Measurements from ENCODE around the gene SMCR8.
"Not testable (repeated sequence)": the region's sequence is repeated elsewhere in the genome, so short reads cannot be mapped to it uniquely, and the experiment has no call there.

The SMCR8 gene

DNA sequence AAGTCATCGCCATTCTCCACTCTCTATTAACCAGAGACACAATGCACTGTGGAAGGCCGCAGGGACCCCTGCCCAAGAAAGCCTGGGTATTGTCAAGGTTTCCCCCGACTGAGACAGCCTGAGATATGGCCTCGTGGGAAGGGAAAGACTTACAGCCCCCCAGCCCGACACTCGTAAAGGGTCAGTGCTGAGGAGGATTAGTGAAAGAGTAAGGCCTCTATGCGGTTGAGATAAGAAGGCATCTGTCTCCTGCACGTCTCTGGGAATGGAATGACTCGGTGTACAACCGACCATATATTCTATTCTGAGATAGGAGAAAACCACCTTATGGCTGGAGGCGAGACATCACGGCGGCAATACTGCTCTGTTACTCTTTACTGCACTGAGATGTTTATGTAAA is 11.9 kb upstream of the SMCR8 start:
- peaks cover 85% of the 10 kb centered on the region for H3K36me3 Mint-ChIP-seq (ENCODE audit: low read depth)
- H3K27me3 Mint-ChIP-seq; H3K27ac Mint-ChIP-seq; H3K9me3 Mint-ChIP-seq; DNase-seq; H3K4me1 Mint-ChIP-seq (ENCODE audit: low read depth); H3K4me3 Mint-ChIP-seq: not testable (repeated sequence)

DNA sequence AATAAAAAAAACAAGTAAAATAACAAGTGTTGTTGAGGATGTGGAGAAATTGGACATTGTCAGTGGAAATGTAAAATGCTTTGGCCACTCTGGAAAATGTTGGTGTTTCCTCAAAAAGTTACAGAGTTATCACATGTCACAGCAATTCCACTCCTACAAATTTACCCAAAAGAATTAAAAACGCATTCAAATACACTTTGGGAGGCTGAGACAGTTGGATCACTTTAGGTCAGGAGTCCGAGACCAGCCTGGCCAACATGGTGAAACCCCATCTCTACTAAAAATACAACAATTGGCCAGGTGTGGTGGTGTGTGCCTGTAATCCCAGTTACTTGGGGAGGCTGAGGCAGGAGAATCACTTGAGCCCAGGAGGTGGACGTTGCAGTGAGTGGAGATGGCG is 5.9 kb upstream of the SMCR8 start:
- Mint-ChIP-seq H3K9me3 (no peaks in the 10 kb centered on the region), H3K4me1 (ENCODE audit: low read depth) (peaks cover 33% of the 10 kb centered on the region), H3K27me3 (no peaks in the 10 kb centered on the region), H3K36me3 (ENCODE audit: low read depth) (peaks cover 87% of the 10 kb centered on the region), H3K4me3 (no peak overlapping the region), H3K27ac (no peak overlapping the region)
- DNase-seq: no peak

DNA sequence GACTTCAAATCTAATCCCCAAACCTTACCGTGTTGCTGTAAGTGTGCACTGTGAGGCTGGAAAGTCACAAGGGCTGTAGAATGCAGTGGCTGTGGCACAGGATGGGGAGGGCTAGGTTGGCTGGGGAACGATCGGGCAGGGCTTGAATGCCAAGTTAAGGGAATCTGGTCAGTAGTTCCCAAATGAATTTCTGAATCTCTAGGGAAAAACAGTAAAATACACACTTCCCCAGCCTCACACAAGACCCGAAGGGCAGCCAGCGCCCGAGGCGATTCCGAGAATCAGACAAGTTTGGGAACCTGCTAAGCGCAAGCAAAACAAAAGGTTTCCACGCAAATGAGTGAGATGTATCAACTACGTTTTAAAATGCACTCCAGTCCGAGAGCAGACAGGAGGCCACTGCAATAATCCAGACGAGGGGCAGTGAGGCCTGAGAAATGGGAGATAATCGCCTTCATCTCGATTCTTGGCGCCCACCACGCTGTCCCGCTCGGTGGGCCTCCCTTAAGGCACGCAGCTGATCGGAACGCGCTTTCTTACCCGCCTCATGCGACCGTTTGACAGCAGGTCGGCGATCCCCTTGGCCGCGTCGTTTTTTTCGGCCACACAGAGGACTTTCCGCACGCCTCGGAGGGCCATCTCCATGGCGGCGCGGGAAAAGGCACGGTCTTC is 898 bp upstream of the SMCR8 start:
- no peak for DNase-seq
- H3K4me1 Mint-ChIP-seq (ENCODE audit: low read depth): peaks cover 66% of the 10 kb centered on the region
- H3K36me3 Mint-ChIP-seq (ENCODE audit: low read depth): peaks cover 93% of the 10 kb centered on the region
- H3K27me3 Mint-ChIP-seq: no peaks in the 10 kb centered on the region
- H3K27ac Mint-ChIP-seq: peak overlapping the region; percentile 100
- peak overlapping the region; percentile 97 for H3K4me3 Mint-ChIP-seq
- H3K9me3 Mint-ChIP-seq: no peaks in the 10 kb centered on the region

DNA sequence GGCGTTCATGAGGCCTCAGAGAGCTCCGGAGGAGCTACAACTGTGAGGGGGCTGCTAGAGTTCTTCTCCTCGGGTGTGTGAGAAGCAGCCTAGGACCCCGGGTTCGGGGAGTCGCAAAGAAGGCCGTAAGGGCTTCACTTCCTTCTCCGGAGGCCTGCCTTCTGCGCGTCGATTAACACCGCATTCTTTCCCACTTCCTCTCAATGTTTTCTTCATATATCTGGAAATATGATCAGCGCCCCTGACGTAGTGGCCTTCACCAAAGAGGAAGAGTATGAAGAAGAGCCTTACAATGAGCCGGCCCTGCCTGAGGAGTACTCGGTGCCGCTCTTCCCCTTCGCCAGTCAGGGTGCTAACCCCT is 449 bp downstream of the SMCR8 start:
- peak overlapping the region; percentile 97 for H3K4me3 Mint-ChIP-seq
- peaks cover 75% of the 10 kb centered on the region for H3K4me1 Mint-ChIP-seq (ENCODE audit: low read depth)
- H3K27me3 Mint-ChIP-seq: no peaks in the 10 kb centered on the region
- peak overlapping the region; percentile 100 for H3K27ac Mint-ChIP-seq
- H3K36me3 Mint-ChIP-seq (ENCODE audit: low read depth): peaks cover 96% of the 10 kb centered on the region
- H3K9me3 Mint-ChIP-seq: no peaks in the 10 kb centered on the region
- DNase-seq: no peak

DNA sequence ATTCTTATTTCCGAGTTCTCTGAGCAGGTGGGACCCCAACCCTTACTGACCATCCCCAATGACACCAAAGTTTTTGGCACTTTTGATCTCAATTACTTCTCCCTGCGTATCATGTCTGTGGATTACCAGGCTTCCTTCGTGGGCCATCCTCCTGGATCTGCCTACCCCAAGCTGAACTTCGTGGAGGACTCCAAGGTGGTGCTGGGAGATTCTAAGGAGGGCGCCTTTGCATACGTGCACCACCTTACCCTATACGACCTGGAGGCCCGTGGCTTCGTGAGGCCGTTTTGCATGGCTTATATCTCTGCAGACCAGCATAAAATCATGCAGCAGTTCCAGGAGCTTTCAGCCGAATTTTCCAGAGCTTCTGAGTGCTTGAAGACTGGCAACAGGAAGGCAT is 868 bp downstream of the SMCR8 start:
- no peaks in the 10 kb centered on the region for H3K9me3 Mint-ChIP-seq
- H3K27me3 Mint-ChIP-seq: no peaks in the 10 kb centered on the region
- no peak for DNase-seq
- peak overlapping the region; percentile 97 for H3K4me3 Mint-ChIP-seq
- H3K36me3 Mint-ChIP-seq (ENCODE audit: low read depth): peaks cover 92% of the 10 kb centered on the region
- peaks cover 76% of the 10 kb centered on the region for H3K4me1 Mint-ChIP-seq (ENCODE audit: low read depth)
- peak overlapping the region; percentile 100 for H3K27ac Mint-ChIP-seq

DNA sequence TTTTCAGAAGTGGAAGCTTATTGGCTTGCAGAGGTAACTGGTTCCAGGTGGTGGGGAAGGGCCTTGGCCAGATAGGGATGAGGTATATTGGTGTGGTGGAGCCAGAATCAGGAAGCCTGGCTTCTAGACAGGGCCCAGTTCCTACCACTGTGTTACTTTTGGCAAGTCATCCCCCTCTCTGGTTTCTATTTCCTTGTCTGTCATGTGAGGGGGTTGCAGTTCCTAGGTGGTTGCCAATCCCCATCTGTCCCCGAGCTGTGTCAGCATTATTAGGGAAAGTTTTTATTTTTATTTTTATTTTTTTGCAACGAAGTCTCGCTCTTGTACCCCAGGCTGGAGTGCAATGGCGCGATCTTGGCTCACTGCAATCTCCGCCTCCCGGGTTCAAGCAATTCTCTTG is 3.0 kb downstream of the SMCR8 start:
- Mint-ChIP-seq H3K27ac (peak overlapping the region; percentile 100), H3K9me3 (no peaks in the 10 kb centered on the region), H3K27me3 (no peaks in the 10 kb centered on the region), H3K4me3 (peak overlapping the region; percentile 38), H3K36me3 (ENCODE audit: low read depth) (peaks cover 86% of the 10 kb centered on the region), H3K4me1 (ENCODE audit: low read depth) (peaks cover 59% of the 10 kb centered on the region)
- DNase-seq: no peak

DNA sequence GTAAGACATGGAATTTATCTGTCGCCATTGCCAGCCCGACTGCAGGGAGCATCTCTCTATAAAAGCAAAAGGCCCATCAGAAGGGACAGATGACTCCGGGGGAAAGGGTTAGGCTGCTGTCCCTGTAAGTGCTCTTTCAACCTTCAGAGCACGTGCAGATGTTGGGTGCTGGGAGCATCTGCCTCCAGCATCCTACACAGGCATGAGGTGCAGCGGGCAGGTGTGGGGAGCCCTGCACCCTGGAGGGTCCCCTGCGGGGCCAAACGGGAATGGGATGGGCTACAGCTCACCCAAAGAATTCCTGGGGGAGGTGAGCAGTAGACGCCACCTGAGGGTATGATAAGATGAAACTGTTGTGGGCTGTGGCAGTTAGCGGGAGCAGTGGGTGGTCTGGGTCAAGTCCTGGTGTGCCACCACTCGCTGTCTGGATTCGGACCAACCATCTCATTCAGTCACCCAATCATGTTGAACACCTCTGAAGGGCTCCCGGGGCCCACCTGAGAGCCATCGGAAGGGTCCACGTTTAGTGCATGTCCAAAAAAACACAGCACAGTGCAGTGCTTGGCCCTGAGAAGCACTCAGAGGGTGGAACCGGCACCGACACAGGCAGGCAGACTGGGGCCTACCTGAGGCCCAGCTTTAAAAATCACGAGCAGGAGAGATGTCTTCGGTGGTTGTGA is 3.8 kb downstream of the SMCR8 start:
- Mint-ChIP-seq H3K36me3 (ENCODE audit: low read depth) (peaks cover 86% of the 10 kb centered on the region), H3K4me3 (peak overlapping the region; percentile 26), H3K27me3 (no peaks in the 10 kb centered on the region), H3K4me1 (ENCODE audit: low read depth) (peaks cover 53% of the 10 kb centered on the region), H3K27ac (peak overlapping the region; percentile 61), H3K9me3 (no peaks in the 10 kb centered on the region)
- DNase-seq: no peak

DNA sequence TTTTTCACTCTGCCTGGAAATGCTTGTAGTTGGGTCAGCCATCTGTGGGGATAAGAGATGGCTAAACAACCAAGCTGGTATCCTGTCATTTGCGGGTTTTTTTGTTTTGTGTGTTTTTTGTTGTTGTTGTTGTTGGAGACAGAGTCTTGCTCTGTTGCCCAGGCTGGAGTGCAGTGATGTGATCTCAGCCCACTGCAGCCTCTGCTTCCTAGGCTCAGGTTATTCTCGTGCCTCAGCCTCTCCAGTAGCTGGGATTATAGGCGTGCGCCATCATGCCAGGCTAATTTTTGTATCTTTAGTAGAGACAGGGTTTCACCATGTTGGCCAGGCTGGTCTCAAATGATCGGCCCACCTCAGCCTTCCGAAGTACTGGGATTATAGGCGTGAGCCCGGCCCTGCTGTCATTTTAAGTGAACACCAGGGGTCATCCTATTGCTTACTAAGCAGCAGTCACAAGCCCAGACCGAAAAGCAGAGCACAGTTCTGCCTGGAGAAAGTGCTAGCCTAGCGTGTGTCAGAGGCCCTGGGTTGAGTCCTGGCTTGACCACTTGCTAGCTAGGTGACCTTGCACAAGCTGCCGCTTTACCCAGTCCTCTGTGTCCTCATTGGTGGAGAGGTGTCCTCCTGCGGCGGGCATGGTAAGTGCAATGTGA is 4.6 kb downstream of the SMCR8 start:
- DNase-seq: no peak

DNA sequence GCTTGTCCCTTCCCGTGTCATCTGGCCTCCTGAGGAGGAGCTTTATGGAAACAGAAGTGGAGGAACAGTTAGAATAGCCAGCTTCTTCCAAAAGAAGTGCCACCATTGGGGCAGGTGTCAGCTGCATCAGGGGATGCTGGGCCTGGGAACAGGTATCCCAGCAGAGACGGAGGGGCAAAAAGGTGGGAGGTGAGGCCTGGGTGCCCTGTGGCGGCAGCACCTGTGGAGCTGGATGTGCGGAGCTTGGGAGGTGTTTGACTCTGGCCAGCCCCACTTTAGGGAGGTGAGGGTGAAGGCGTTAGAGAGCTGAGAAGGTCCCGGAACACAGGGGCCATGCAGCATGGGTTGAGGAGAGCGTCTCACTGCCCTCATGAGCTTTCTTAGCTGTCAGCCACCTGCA is 5.2 kb downstream of the SMCR8 start:
- Mint-ChIP-seq H3K27ac (peak overlapping the region; percentile 61), H3K4me3 (no peak overlapping the region), H3K36me3 (ENCODE audit: low read depth) (peaks cover 86% of the 10 kb centered on the region), H3K9me3 (no peaks in the 10 kb centered on the region), H3K27me3 (no peaks in the 10 kb centered on the region), H3K4me1 (ENCODE audit: low read depth) (peaks cover 57% of the 10 kb centered on the region)
- DNase-seq: no peak

More for the DNA sequence above, 4.6 kb downstream of the SMCR8 start:
- Mint-ChIP-seq H3K9me3 (no peaks in the 10 kb centered on the region), H3K27me3 (no peaks in the 10 kb centered on the region), H3K27ac (peak overlapping the region; percentile 61), H3K36me3 (ENCODE audit: low read depth) (peaks cover 86% of the 10 kb centered on the region), H3K4me3 (peak overlapping the region; percentile 26), H3K4me1 (ENCODE audit: low read depth) (peaks cover 52% of the 10 kb centered on the region)

DNA sequence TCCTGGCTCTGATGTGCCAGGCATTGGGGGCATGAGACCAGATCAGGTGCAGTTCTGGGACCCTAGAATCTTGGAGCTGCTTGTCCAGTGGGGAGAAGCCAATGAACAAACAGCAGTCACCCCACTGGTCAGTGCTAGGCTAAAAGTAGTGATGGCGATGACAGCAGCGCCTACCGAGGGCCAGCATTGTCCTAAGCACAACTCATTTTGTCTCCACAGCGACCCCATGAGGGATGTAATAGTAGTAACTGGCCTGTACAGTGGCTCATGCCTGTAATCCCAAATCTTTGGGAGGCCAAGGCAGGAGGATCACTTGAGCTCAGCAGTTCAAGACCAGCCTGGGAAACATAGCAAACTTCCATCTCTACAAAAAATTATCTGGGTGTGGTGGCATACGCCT is 6.2 kb downstream of the SMCR8 start:
- H3K9me3 Mint-ChIP-seq: no peaks in the 10 kb centered on the region
- peaks cover 86% of the 10 kb centered on the region for H3K36me3 Mint-ChIP-seq (ENCODE audit: low read depth)
- no peak overlapping the region for H3K4me3 Mint-ChIP-seq
- H3K27me3 Mint-ChIP-seq: no peaks in the 10 kb centered on the region
- H3K27ac Mint-ChIP-seq: no peak overlapping the region
- peaks cover 60% of the 10 kb centered on the region for H3K4me1 Mint-ChIP-seq (ENCODE audit: low read depth)
- no peak for DNase-seq

DNA sequence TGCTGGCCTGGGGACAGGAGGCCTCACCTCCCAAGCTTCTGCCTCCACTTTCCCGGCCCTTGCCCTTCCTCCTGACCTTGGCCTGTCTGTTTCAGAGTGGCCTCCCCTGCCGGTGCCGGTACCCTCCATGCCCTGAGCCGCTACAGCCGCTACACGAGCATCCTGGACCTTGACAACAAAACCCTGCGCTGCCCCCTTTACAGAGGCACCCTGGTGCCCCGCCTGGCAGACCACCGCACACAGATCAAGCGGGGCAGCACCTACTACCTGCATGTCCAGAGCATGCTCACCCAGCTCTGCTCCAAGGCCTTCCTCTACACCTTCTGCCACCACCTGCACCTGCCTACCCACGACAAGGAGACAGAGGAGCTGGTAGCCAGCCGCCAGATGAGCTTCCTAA is 7.4 kb downstream of the SMCR8 start:
- Mint-ChIP-seq H3K27ac (peak overlapping the region; percentile 73), H3K36me3 (ENCODE audit: low read depth) (peaks cover 85% of the 10 kb centered on the region)

DNA sequence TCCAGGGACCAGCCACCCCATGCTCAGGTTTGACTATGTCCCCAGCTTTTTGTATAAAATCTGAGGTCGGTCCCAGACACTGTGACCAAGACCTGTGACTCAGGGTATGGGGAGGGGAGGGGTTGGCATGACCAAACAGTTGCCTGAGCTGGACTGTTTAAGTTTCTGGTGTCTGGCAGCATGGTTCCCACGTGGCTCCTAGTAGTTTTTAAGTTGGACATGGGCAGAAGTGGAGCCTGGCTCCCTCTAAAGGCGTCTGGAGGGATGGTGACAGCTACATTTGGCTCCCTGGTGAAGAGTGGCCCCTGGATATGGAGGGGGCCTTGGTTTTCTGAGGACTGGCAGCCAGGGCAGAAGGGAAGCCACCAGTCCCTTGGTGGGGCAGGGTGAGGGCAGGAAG is 7.9 kb downstream of the SMCR8 start:
- no peak overlapping the region for H3K4me3 Mint-ChIP-seq
- DNase-seq: no peak
- H3K4me1 Mint-ChIP-seq (ENCODE audit: low read depth): peaks cover 46% of the 10 kb centered on the region
- peak overlapping the region; percentile 48 for H3K27ac Mint-ChIP-seq
- H3K27me3 Mint-ChIP-seq: no peaks in the 10 kb centered on the region
- no peaks in the 10 kb centered on the region for H3K9me3 Mint-ChIP-seq
- peaks cover 84% of the 10 kb centered on the region for H3K36me3 Mint-ChIP-seq (ENCODE audit: low read depth)

More for the DNA sequence above, 7.4 kb downstream of the SMCR8 start:
- DNase-seq: no peak
- Mint-ChIP-seq H3K9me3 (no peaks in the 10 kb centered on the region), H3K4me1 (ENCODE audit: low read depth) (peaks cover 51% of the 10 kb centered on the region), H3K4me3 (no peak overlapping the region), H3K27me3 (no peaks in the 10 kb centered on the region)

DNA sequence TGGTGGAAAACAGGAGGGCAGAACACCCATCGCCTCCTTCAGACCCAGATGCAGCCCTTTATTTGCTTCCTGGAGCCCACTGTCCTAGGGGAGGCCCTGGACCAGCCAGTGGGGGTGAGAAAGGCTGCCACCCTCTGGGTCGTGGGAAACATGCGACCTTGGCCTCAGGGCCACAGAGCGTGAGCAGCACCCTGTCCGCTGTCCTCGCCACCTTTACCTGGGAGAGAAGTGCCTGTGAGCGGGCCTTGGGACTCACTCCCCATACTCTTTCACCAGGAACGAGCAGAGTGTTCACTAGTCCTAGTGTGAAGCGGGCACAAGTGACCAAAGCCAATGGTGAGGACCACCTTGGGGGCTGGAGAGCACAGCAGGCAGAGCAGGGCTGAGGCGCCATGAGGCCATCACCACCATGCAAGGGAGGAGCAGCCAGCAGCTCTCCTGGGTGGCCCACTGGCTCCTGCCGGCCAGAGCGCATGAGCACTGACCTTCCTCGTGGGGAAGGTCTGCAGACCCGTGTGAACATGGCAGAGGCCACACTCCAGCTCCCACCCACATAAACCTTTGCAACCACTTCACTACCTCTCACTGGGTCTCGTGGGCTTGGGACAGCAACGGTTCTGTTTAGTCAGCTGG is 8.5 kb downstream of the SMCR8 start:
- peaks cover 86% of the 10 kb centered on the region for H3K36me3 Mint-ChIP-seq (ENCODE audit: low read depth)
- no peak overlapping the region for H3K4me3 Mint-ChIP-seq
- H3K9me3 Mint-ChIP-seq: no peaks in the 10 kb centered on the region
- peaks cover 41% of the 10 kb centered on the region for H3K4me1 Mint-ChIP-seq (ENCODE audit: low read depth)
- no peak for DNase-seq
- H3K27ac Mint-ChIP-seq: peak overlapping the region; percentile 89
- H3K27me3 Mint-ChIP-seq: no peaks in the 10 kb centered on the region

DNA sequence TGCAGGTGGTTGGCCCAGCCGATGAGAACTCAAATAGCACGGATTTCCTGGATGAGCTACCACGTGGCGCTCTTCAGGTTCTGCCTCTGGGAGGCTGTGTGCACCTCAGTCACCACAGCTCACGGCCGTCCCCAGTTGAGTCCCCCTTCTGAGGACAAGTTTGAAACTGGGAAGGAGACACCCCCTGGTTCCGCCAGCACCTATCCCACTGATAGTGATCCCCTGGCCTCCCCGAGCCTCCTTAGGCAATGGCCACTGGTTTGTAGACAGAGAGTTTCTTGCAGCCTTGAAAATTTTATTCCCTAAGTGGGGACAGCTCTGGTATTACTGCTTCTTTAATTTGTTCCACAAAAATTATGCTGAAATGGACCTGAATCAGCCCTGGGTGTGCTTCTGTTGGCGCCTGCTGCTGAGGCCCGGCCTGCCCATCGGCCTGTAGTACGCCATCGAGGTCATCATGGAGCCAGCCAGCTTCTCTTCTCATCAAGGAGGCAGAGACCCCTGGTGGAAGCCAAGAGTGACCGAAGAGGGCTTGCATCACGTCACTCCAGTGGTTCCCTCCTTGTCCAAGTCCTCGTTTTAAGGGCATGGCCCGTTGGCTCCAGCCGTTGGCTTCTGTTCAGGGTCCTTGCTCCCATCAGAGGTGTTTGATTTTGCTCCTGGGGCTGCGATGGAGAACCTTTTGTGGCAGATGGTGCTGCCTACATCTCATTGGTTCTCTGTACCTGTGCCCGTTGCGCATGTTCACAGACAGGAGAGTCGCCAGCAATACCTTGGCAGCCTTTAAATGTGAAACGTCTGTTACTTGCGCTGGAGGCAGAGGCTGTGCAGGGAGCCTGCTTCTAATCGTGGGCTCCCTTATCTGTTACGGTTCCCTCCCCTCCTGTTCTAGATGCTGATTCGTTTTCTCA is 9.3 kb downstream of the SMCR8 start:
- Mint-ChIP-seq H3K4me1 (ENCODE audit: low read depth) (peaks cover 34% of the 10 kb centered on the region), H3K9me3 (no peaks in the 10 kb centered on the region), H3K36me3 (ENCODE audit: low read depth) (peaks cover 86% of the 10 kb centered on the region), H3K4me3 (no peak overlapping the region), H3K27me3 (no peaks in the 10 kb centered on the region), H3K27ac (peak overlapping the region; percentile 89)
- DNase-seq: no peak

Measured in activated T-cell treated with anti-CD3 and anti-CD28 coated beads, Interleukin-2, amount 50 U/mL, for 24 hours (primary cell).